Bronchial epithelial cell (primary cell): ENCODE results near the gene KHK. TPM values are rescaled to one million over a fixed set of nuclear protein-coding genes. Genes with fewer than 3 reads are reported as not detected.

ENCODE experiments used
- DNase-seq: peaks from one replicate; pipeline ENCODE4 v3.0.0-alpha.2; 2010; ENCODE audit warnings: low read depth
- FAIRE-seq: peaks from 2 replicates; lab custom pipeline; 2011; peaks lifted over from hg19 to GRCh38; lab: Jason Lieb, UNC
- H3K27me3 ChIP-seq: 2 replicates; pipeline ENCODE4 v1.5.1; 2011; ENCODE audit warnings: low read length; ENCODE audit not compliant: control insufficient read depth, insufficient read depth
- H3K36me3 ChIP-seq: 2 replicates; pipeline ENCODE4 v1.5.1; 2011; ENCODE audit warnings: low read length; ENCODE audit not compliant: control insufficient read depth, insufficient read depth
- H3K4me3 ChIP-seq: 2 replicates; pipeline ENCODE4 v1.5.1; 2011; ENCODE audit warnings: mild to moderate bottlenecking, low read depth, low read length, control low read depth
- CTCF ChIP-seq: IDR thresholded peaks from 2 replicates; pipeline ENCODE4 v1.5.1; 2011; ENCODE audit warnings: mild to moderate bottlenecking, moderate library complexity, low read length, control low read depth, inconsistent platforms; ENCODE audit not compliant: insufficient read depth, severe bottlenecking
- total RNA-seq: library from RNA; depleted of rRNA; stranded (reverse); fragments of >200 nt; gene quantifications from 2 replicates; pipeline ENCODE4 v1.2.1, GENCODE V29; 2014

The KHK gene
- total RNA-seq, 1 donor from 2014 or later, result 0.53 TPM

GRCh38 chr2:27054721-27055120, 31.9 kb upstream of the KHK start:
- H3K36me3 ChIP-seq, result peaks cover 19% of the 10 kb centered on the region
- TF ChIP-seq CTCF, result no peak
- FAIRE-seq, result no peak

DNA sequence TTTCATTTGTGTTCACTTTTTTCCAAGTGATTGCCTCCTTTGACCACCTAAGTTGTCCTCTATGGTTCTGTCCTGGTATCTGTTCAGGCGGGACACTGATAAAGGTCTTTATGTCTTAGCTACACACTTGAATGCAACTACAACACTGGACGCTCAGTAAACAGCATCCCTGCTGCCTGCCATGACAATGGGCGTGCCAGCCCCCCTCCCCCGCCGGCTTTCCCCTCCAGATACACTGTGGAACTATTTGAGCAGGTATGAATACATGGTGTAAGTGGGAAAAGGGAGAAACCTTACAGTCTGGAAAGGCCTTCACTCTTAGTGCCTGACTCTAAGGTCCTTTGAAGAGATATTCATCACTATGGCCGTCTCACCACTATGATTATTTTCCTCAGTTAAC, 29.4 kb upstream of the KHK start:
- DNase-seq (no peak), FAIRE-seq (no peak)
- TF ChIP-seq CTCF, result no peak
- Histone ChIP-seq H3K4me3 (no peak overlapping the region), H3K36me3 (peaks cover 19% of the 10 kb centered on the region), H3K27me3 (no peaks in the 10 kb centered on the region)

More at GRCh38 chr2:27054721-27055120, 31.9 kb upstream of the KHK start:
- Histone ChIP-seq H3K27me3 (no peaks in the 10 kb centered on the region), H3K4me3 (no peak overlapping the region)
- no peak for DNase-seq

GRCh38 chr2:27058210-27058609, 28.4 kb upstream of the KHK start:
- no peak for FAIRE-seq
- no peak overlapping the region for H3K4me3 ChIP-seq
- no peak for TF ChIP-seq CTCF
- DNase-seq, result no peak
- H3K27me3 ChIP-seq, result no peaks in the 10 kb centered on the region
- peaks cover 19% of the 10 kb centered on the region for H3K36me3 ChIP-seq

DNA sequence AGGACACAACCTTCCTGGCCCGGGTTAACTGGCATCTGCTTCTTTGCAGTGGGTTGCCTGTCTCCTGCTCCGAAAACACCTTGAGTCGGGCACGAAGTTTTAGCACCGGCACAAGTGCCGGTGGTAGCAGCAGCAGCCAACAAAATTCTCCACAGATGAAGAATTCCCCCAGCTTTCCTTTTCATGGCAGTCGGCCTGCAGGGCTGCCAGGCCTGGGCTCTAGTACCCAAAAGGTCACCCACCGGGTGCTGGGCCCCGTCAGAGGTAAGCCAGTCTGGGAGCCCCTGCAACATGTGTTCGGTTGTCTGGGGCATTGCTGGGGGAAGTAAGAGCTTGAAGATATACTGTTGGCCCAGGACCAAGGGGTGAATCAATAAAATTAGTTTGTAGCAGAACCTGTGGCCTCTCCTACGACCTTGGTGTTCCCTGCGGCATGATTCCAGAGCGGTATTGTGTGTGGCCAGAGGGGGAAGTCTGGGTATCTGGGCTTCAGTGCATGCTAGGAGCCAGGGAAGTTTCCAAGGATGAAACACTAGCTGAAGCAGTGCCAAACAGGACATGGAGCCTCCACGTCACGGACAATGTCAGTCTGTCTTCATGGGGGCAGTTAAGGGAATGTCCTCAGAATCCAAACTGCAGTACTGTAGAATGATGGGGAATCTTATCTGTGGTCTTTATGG, 27.3 kb upstream of the KHK start:
- peaks cover 19% of the 10 kb centered on the region for H3K36me3 ChIP-seq
- TF ChIP-seq CTCF, result no peak
- FAIRE-seq (no peak), DNase-seq (no peak)
- no peak overlapping the region for H3K4me3 ChIP-seq
- no peaks in the 10 kb centered on the region for H3K27me3 ChIP-seq

- no peak overlapping the region for H3K4me3 ChIP-seq
- no peak for DNase-seq
- TF ChIP-seq CTCF, result no peak
- H3K27me3 ChIP-seq, result no peaks in the 10 kb centered on the region
- H3K36me3 ChIP-seq, result peaks cover 11% of the 10 kb centered on the region
- no peak for FAIRE-seq
Measured at GRCh38 chr2:27060323-27060722, 26.2 kb upstream of the KHK start.

GRCh38 chr2:27065128-27065527, 21.4 kb upstream of the KHK start:
- Histone ChIP-seq H3K4me3 (no peak overlapping the region), H3K36me3 (peaks cover 10% of the 10 kb centered on the region), H3K27me3 (no peaks in the 10 kb centered on the region)
- DNase-seq, result no peak
- no peak for FAIRE-seq
- TF ChIP-seq CTCF, result no peak
